SK-N-SH treated with all-trans-retinoic acid at 6 μM for 48 hours (cell line): ENCODE measurements around the gene RNASE11.

Experiments
- ATAC-seq: fragments of 200-7000 bp; cut with Tn5 transposase; 3 replicates; pipeline ENCODE4 v1.9.1; 2020; ENCODE audit warnings: mild to moderate bottlenecking, moderate library complexity
- ARNTL ChIP-seq: fragments of 450-650 bp; formaldehyde crosslinking; IDR thresholded peaks from 2 replicates; pipeline ENCODE4 v1.5.0; 2020; ENCODE audit warnings: low read depth, mild to moderate bottlenecking, moderate library complexity, borderline replicate concordance
- BACH2 ChIP-seq: fragments of 250-450 bp; sonication (Bioruptor Pico); IDR thresholded peaks from 2 replicates; pipeline ENCODE4 v1.9.0; 2021; ENCODE audit warnings: mild to moderate bottlenecking, borderline replicate concordance
- CSDC2 ChIP-seq: fragments of 250-450 bp; sonication (Bioruptor Pico); IDR thresholded peaks from 2 replicates; pipeline ENCODE4 v1.5.0; 2020; ENCODE audit warnings: mild to moderate bottlenecking, moderate library complexity
- ESRRG ChIP-seq: fragments of 250-450 bp; sonication (Bioruptor Pico); IDR thresholded peaks from 2 replicates; pipeline ENCODE4 v1.6.1; 2021; ENCODE audit warnings: mild to moderate bottlenecking
- GLIS3 ChIP-seq: fragments of 250-450 bp; sonication (Bioruptor Pico); IDR thresholded peaks from 2 replicates; pipeline ENCODE4 v1.5.0; 2020; ENCODE audit warnings: mild to moderate bottlenecking, moderate library complexity
- OSR1 ChIP-seq: fragments of 250-450 bp; sonication (Bioruptor Pico); IDR thresholded peaks from 2 replicates; pipeline ENCODE4 v1.8.0; 2022; ENCODE audit warnings: moderate library complexity, mild to moderate bottlenecking, inconsistent platforms
- PPARA ChIP-seq: fragments of 250-450 bp; sonication (Bioruptor Pico); IDR thresholded peaks from 2 replicates; pipeline ENCODE4 v1.5.0; 2020; ENCODE audit warnings: mild to moderate bottlenecking, borderline replicate concordance
- RARB ChIP-seq: fragments of 250-450 bp; sonication (Bioruptor Pico); IDR thresholded peaks from 2 replicates; pipeline ENCODE4 v1.8.0; 2021; ENCODE audit warnings: mild to moderate bottlenecking, moderate library complexity
- SNAI2 ChIP-seq: fragments of 250-450 bp; sonication (Bioruptor Pico); IDR thresholded peaks from 2 replicates; pipeline ENCODE4 v1.5.0; 2020; ENCODE audit warnings: mild to moderate bottlenecking, moderate library complexity
- TCF4 ChIP-seq: fragments of 250-450 bp; sonication (Bioruptor Pico); IDR thresholded peaks from 2 replicates; pipeline ENCODE4 v1.8.0; 2021; ENCODE audit warnings: mild to moderate bottlenecking, moderate library complexity, borderline replicate concordance
- TOX ChIP-seq: fragments of 250-450 bp; sonication (Bioruptor Pico); IDR thresholded peaks from 2 replicates; pipeline ENCODE4 v1.8.0; 2021; ENCODE audit warnings: mild to moderate bottlenecking, moderate library complexity, borderline replicate concordance
- ZC3H10 ChIP-seq: fragments of 250-450 bp; sonication (Bioruptor Pico); IDR thresholded peaks from 2 replicates; pipeline ENCODE4 v1.5.1; 2021; ENCODE audit warnings: mild to moderate bottlenecking, moderate library complexity
- ZFP3 ChIP-seq: fragments of 250-450 bp; sonication (Bioruptor Pico); IDR thresholded peaks from 2 replicates; pipeline ENCODE4 v1.5.0; 2020; ENCODE audit warnings: mild to moderate bottlenecking, moderate library complexity
- ZFP30 ChIP-seq: fragments of 450-650 bp; formaldehyde crosslinking; IDR thresholded peaks from 2 replicates; pipeline ENCODE4 v1.5.0; 2022; ENCODE audit warnings: mild to moderate bottlenecking, moderate library complexity
- ZNF565 ChIP-seq: fragments of 450-650 bp; formaldehyde crosslinking; conservative IDR thresholded peaks from 2 replicates; pipeline ENCODE4 v1.5.0; 2020; ENCODE audit warnings: low read depth, mild to moderate bottlenecking, moderate library complexity
- ZNF70 ChIP-seq: fragments of 450-650 bp; formaldehyde crosslinking; IDR thresholded peaks from 2 replicates; pipeline ENCODE4 v1.5.0; 2020; ENCODE audit warnings: mild to moderate bottlenecking, moderate library complexity
- ZNF8 ChIP-seq: fragments of 450-650 bp; formaldehyde crosslinking; IDR thresholded peaks from 2 replicates; pipeline ENCODE4 v1.5.0; 2020; ENCODE audit warnings: mild to moderate bottlenecking, moderate library complexity
- TF ChIP-seq, protein P1 (sequence below): fragments of 250-450 bp; sonication (Bioruptor Pico); IDR thresholded peaks from 2 replicates; pipeline ENCODE4 v1.8.0; 2021; ENCODE audit warnings: low read depth, mild to moderate bottlenecking, moderate library complexity, borderline replicate concordance
- TF ChIP-seq, protein P2 (sequence below): fragments of 250-450 bp; sonication (Bioruptor Pico); IDR thresholded peaks from 2 replicates; pipeline ENCODE4 v1.5.1; 2020; ENCODE audit warnings: low read depth, mild to moderate bottlenecking, moderate library complexity
- TF ChIP-seq, protein P3 (sequence below): fragments of 250-450 bp; sonication (Bioruptor Pico); IDR thresholded peaks from 2 replicates; pipeline ENCODE4 v1.5.0; 2020; ENCODE audit warnings: mild to moderate bottlenecking, moderate library complexity
- TF ChIP-seq, protein P4 (sequence below): fragments of 250-450 bp; sonication (Bioruptor Pico); IDR thresholded peaks from 2 replicates; pipeline ENCODE4 v1.8.0; 2020; ENCODE audit warnings: mild to moderate bottlenecking, moderate library complexity, borderline replicate concordance
- TF ChIP-seq, protein P5 (sequence below): fragments of 250-450 bp; sonication (Bioruptor Pico); IDR thresholded peaks from 2 replicates; pipeline ENCODE4 v1.5.1; 2021; ENCODE audit warnings: mild to moderate bottlenecking, moderate library complexity

RNASE11 gene

DNA sequence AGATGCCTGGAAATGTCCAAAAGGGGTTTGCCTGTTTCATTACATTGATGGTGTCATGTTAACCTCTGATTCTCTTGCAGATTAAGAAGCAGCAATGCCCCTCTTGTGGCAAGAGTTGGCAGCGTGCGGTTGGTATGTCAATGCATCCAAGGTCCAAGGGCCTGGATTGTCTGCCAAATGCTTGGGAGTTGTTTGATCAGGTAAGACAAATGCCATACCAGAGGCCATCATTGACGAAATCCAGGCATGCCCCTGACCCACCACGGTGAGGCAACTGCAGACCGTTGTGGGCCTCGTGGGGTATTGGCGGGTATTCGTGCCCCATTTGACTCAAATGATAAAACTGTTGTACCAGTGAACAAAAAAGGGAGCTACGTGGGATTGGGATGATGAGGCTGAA, 14.8 kb upstream of the RNASE11 start:
- TF ChIP-seq ESRRG (CRISPR knock-in tag) (no peak), ZFP30 (CRISPR knock-in tag) (no peak), GLIS3 (CRISPR knock-in tag) (no peak), TOX (CRISPR knock-in tag) (no peak), BACH2 (CRISPR knock-in tag) (no peak), ZC3H10 (no peak), ZNF565 (CRISPR knock-in tag) (no peak), PPARA (no peak), SNAI2 (no peak), ZNF70 (CRISPR knock-in tag) (no peak), ARNTL (no peak), RARB (CRISPR knock-in tag) (no peak), OSR1 (CRISPR knock-in tag) (no peak), ZNF8 (CRISPR knock-in tag) (no peak)
- TF ChIP-seq, protein P1, sequence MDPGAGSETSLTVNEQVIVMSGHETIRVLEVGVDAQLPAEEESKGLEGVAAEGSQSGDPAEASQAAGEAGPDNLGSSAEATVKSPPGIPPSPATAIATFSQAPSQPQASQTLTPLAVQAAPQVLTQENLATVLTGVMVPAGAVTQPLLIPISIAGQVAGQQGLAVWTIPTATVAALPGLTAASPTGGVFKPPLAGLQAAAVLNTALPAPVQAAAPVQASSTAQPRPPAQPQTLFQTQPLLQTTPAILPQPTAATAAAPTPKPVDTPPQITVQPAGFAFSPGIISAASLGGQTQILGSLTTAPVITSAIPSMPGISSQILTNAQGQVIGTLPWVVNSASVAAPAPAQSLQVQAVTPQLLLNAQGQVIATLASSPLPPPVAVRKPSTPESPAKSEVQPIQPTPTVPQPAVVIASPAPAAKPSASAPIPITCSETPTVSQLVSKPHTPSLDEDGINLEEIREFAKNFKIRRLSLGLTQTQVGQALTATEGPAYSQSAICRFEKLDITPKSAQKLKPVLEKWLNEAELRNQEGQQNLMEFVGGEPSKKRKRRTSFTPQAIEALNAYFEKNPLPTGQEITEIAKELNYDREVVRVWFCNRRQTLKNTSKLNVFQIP (CRISPR knock-in tag) = no peak
- TF ChIP-seq, protein P2, sequence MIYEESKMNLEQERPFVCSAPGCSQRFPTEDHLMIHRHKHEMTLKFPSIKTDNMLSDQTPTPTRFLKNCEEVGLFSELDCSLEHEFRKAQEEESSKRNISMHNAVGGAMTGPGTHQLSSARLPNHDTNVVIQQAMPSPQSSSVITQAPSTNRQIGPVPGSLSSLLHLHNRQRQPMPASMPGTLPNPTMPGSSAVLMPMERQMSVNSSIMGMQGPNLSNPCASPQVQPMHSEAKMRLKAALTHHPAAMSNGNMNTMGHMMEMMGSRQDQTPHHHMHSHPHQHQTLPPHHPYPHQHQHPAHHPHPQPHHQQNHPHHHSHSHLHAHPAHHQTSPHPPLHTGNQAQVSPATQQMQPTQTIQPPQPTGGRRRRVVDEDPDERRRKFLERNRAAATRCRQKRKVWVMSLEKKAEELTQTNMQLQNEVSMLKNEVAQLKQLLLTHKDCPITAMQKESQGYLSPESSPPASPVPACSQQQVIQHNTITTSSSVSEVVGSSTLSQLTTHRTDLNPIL = no peak
- TF ChIP-seq, protein P3, sequence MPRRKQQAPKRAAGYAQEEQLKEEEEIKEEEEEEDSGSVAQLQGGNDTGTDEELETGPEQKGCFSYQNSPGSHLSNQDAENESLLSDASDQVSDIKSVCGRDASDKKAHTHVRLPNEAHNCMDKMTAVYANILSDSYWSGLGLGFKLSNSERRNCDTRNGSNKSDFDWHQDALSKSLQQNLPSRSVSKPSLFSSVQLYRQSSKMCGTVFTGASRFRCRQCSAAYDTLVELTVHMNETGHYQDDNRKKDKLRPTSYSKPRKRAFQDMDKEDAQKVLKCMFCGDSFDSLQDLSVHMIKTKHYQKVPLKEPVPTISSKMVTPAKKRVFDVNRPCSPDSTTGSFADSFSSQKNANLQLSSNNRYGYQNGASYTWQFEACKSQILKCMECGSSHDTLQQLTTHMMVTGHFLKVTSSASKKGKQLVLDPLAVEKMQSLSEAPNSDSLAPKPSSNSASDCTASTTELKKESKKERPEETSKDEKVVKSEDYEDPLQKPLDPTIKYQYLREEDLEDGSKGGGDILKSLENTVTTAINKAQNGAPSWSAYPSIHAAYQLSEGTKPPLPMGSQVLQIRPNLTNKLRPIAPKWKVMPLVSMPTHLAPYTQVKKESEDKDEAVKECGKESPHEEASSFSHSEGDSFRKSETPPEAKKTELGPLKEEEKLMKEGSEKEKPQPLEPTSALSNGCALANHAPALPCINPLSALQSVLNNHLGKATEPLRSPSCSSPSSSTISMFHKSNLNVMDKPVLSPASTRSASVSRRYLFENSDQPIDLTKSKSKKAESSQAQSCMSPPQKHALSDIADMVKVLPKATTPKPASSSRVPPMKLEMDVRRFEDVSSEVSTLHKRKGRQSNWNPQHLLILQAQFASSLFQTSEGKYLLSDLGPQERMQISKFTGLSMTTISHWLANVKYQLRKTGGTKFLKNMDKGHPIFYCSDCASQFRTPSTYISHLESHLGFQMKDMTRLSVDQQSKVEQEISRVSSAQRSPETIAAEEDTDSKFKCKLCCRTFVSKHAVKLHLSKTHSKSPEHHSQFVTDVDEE (CRISPR knock-in tag) = no peak
- TF ChIP-seq, protein P4, sequence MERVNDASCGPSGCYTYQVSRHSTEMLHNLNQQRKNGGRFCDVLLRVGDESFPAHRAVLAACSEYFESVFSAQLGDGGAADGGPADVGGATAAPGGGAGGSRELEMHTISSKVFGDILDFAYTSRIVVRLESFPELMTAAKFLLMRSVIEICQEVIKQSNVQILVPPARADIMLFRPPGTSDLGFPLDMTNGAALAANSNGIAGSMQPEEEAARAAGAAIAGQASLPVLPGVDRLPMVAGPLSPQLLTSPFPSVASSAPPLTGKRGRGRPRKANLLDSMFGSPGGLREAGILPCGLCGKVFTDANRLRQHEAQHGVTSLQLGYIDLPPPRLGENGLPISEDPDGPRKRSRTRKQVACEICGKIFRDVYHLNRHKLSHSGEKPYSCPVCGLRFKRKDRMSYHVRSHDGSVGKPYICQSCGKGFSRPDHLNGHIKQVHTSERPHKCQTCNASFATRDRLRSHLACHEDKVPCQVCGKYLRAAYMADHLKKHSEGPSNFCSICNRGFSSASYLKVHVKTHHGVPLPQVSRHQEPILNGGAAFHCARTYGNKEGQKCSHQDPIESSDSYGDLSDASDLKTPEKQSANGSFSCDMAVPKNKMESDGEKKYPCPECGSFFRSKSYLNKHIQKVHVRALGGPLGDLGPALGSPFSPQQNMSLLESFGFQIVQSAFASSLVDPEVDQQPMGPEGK (CRISPR knock-in tag) = no peak
- ATAC-seq = no peak

DNA sequence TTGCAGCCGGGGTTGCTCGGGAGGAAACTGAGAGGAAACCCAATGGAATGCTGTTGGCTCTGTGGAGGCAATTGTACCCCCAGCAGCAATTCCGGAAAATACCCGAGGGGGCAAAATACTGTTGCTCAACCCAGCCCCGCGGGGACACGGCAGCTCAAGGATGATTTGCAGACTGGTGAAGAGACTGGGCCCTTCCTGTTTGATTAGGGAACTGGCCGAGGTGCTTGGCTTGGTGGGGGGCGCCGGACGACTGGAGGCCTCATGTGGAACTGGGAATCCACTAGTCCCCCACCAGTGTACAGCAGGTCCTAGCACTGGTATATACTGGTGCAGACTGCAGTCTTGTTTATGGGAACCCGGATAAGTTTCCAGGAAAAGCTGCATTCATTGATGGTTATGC, 13.7 kb upstream of the RNASE11 start:
- no peak for ATAC-seq

More for the DNA sequence above, 13.7 kb upstream of the RNASE11 start:
- TF ChIP-seq, protein P3 (CRISPR knock-in tag) = no peak
- TF ChIP-seq, protein P1 (CRISPR knock-in tag) = no peak
- no peak for TF ChIP-seq TOX (CRISPR knock-in tag)
- TF ChIP-seq BACH2 (CRISPR knock-in tag) = no peak
- no peak for TF ChIP-seq TCF4 (CRISPR knock-in tag)
- no peak for TF ChIP-seq ESRRG (CRISPR knock-in tag)
- TF ChIP-seq CSDC2 (CRISPR knock-in tag) = no peak
- no peak for TF ChIP-seq GLIS3 (CRISPR knock-in tag)
- TF ChIP-seq ZNF70 (CRISPR knock-in tag) = no peak
- no peak for TF ChIP-seq RARB (CRISPR knock-in tag)
- no peak for TF ChIP-seq OSR1 (CRISPR knock-in tag)
- no peak for TF ChIP-seq ZFP30 (CRISPR knock-in tag)
- TF ChIP-seq, protein P5, sequence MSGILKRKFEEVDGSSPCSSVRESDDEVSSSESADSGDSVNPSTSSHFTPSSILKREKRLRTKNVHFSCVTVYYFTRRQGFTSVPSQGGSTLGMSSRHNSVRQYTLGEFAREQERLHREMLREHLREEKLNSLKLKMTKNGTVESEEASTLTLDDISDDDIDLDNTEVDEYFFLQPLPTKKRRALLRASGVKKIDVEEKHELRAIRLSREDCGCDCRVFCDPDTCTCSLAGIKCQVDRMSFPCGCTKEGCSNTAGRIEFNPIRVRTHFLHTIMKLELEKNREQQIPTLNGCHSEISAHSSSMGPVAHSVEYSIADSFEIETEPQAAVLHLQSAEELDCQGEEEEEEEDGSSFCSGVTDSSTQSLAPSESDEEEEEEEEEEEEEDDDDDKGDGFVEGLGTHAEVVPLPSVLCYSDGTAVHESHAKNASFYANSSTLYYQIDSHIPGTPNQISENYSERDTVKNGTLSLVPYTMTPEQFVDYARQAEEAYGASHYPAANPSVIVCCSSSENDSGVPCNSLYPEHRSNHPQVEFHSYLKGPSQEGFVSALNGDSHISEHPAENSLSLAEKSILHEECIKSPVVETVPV = no peak
- TF ChIP-seq ZC3H10 = no peak
- no peak for TF ChIP-seq ZFP3 (CRISPR knock-in tag)
- TF ChIP-seq, protein P4 (CRISPR knock-in tag) = no peak
